Measurements from ENCODE around the gene ALLC. TPM values are rescaled to one million over a fixed set of nuclear protein-coding genes. Genes with fewer than 3 reads are reported as not detected.
A peak's percentile ranks its signal among the peaks of the same experiment; 100 is the strongest.

The ALLC gene
- total and polyA plus RNA-seq, 2 experiments from 2014 or later = not detected

- no peak for DNase-seq (ENCODE audit: low read depth in 1 of 2, low spot score in 1 of 2)
Observed at GRCh38 chr2:3666613-3666975, 8.6 kb downstream of the ALLC start.

DNA sequence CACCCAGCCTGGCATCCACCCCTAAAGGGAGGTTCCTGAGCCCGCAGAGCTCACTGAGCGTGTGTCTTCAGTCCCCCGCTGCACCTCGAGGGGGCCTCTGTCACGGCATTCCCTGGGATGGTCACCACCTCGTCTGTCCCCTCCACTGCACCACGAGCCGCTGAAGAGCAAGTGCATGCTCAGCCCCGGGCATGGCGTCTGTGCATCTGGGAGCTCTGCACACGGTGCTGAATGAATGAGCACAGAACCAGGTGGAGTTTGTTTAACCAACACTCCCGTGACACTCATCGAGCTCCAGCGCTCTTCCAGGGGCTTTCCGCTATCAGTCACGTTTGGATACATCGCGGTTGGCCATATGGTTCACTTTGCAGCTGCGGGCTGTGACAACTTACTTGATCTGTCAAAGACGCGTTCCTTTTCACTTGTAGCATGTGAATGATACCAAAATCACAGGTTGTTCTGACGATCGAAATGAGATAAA is 9.2 kb downstream of the ALLC start:
- no peak overlapping the region for H3K27ac ChIP-seq
- H3K36me3 ChIP-seq = no peaks in the 10 kb centered on the region
- no peaks in the 10 kb centered on the region for H3K9me3 ChIP-seq (ENCODE audit: low read depth)
- H3K4me3 ChIP-seq = no peak overlapping the region
- H3K4me1 ChIP-seq (ENCODE audit: low read depth) = no peaks in the 10 kb centered on the region
- TF ChIP-seq CTCF (IDR thresholded peaks at IDR 0.05; ENCODE audit: low read depth, low read length) = no peak
- DNase-seq (ENCODE audit: low read depth in 1 of 2, low spot score in 1 of 2) = peak in 1 of 2 donors; percentile 15
- H3K27me3 ChIP-seq = no peaks in the 10 kb centered on the region

More at GRCh38 chr2:3666613-3666975, 8.6 kb downstream of the ALLC start:
- Histone ChIP-seq H3K27me3 (no peaks in the 10 kb centered on the region), H3K36me3 (no peaks in the 10 kb centered on the region), H3K27ac (no peak overlapping the region), H3K4me3 (no peak overlapping the region), H3K4me1 (ENCODE audit: low read depth) (no peaks in the 10 kb centered on the region), H3K9me3 (ENCODE audit: low read depth) (no peaks in the 10 kb centered on the region)
- TF ChIP-seq CTCF (IDR thresholded peaks at IDR 0.05; ENCODE audit: low read depth, low read length) = no peak

- TF ChIP-seq CTCF (IDR thresholded peaks at IDR 0.05; ENCODE audit: low read depth, low read length) = no peak
- no peaks in the 10 kb centered on the region for H3K36me3 ChIP-seq
- no peak overlapping the region for H3K4me3 ChIP-seq
- H3K4me1 ChIP-seq (ENCODE audit: low read depth) = no peaks in the 10 kb centered on the region
- no peaks in the 10 kb centered on the region for H3K9me3 ChIP-seq (ENCODE audit: low read depth)
- H3K27ac ChIP-seq = no peak overlapping the region
- DNase-seq (ENCODE audit: low read depth in 1 of 2, low spot score in 1 of 2) = no peak
- no peaks in the 10 kb centered on the region for H3K27me3 ChIP-seq
Observed at GRCh38 chr2:3669656-3670055, 11.7 kb downstream of the ALLC start.

- no peak overlapping the region for H3K27ac ChIP-seq
- no peak overlapping the region for H3K4me3 ChIP-seq
- H3K4me1 ChIP-seq (ENCODE audit: low read depth) = no peaks in the 10 kb centered on the region
- no peaks in the 10 kb centered on the region for H3K27me3 ChIP-seq
- no peaks in the 10 kb centered on the region for H3K9me3 ChIP-seq (ENCODE audit: low read depth)
- no peak for DNase-seq (ENCODE audit: low read depth in 1 of 2, low spot score in 1 of 2)
- no peaks in the 10 kb centered on the region for H3K36me3 ChIP-seq
- TF ChIP-seq CTCF (IDR thresholded peaks at IDR 0.05; ENCODE audit: low read depth, low read length) = no peak
Observed at GRCh38 chr2:3670376-3670775, 12.4 kb downstream of the ALLC start.

DNA sequence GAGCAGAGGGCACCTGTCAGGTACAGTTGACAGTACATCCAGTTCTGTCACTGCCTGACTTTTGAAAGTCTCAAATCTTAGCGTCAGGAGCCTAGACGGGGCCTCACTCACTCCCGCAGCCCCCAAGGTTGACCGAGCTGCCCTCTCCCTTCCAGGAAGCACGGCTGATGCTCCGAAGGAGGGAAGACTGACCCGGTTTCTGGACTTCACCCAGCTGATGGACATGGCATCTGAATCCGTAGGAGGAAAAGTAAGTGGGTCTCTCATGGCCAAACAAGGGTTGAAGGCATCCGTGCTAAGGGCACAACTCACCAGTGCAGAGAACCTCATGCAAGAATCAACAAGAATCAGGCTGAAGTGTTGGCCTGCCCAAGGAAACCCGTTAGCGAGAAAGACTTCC is 12.9 kb downstream of the ALLC start:
- Histone ChIP-seq H3K9me3 (ENCODE audit: low read depth) (no peaks in the 10 kb centered on the region), H3K27me3 (no peaks in the 10 kb centered on the region), H3K4me3 (no peak overlapping the region), H3K4me1 (ENCODE audit: low read depth) (no peaks in the 10 kb centered on the region), H3K27ac (no peak overlapping the region), H3K36me3 (no peaks in the 10 kb centered on the region)
- TF ChIP-seq CTCF (IDR thresholded peaks at IDR 0.05; ENCODE audit: low read depth, low read length) = no peak
- DNase-seq (ENCODE audit: low read depth in 1 of 2, low spot score in 1 of 2) = no peak

Measured in cardiac muscle cell (in vitro differentiated cells and primary cell).